Aortic smooth muscle cell (primary cell): ENCODE measurements around the gene ZNF564. TPM values are rescaled to one million over a fixed set of nuclear protein-coding genes. Genes with fewer than 3 reads are reported as not detected.

Experiments used
- total RNA-seq: library from RNA; depleted of rRNA; stranded (reverse); fragments of >200 nt; gene quantifications from 2 replicates; pipeline ENCODE4 v1.2.3, GENCODE V29; 2014

ZNF564 gene
- total RNA-seq: 7.9 and 9.3 TPM in 2 replicates

DNA sequence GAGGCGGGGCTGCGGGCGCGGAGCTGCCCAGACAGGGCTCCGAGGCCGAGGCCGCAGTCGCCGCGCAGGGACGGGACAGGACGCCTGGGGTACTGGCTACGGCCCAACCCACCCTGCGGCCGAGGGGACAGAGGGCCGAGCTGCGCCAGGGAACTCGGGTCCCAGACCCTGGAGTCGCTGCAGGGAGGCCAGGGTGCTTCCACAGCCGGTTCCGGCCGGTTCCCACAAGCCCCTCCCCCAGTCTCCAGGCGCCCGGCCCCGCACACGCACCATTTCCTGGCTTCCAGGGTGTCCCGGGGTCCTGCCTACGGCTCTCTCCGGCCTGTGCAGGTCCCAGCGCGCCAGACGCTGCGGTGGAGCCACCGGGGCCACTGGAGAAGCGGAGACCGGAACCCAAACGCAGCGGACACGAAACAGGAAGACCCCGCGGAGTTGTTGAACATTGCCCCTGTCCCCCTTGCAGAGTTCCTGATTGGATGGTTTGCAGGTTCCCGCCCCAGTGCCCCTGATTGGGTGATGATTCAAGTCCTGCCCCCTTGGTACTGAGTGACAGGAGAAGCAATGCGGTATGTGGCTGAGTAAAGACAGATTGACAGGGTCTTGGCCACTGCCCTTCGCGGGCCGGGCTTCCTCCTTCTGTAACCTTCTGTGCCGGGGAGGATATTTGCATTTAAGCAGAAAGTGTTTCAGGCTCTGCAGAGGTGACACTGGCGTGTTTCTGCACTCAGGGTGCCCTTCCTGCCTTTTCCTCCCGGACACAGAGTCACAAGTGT lies at the start of gene ZNF564:
Gene ZNF564 (minus strand): TSS at position 423 of the 773 bp plus-strand sequence. CDS start 150 bp downstream, at position 273.

DNA sequence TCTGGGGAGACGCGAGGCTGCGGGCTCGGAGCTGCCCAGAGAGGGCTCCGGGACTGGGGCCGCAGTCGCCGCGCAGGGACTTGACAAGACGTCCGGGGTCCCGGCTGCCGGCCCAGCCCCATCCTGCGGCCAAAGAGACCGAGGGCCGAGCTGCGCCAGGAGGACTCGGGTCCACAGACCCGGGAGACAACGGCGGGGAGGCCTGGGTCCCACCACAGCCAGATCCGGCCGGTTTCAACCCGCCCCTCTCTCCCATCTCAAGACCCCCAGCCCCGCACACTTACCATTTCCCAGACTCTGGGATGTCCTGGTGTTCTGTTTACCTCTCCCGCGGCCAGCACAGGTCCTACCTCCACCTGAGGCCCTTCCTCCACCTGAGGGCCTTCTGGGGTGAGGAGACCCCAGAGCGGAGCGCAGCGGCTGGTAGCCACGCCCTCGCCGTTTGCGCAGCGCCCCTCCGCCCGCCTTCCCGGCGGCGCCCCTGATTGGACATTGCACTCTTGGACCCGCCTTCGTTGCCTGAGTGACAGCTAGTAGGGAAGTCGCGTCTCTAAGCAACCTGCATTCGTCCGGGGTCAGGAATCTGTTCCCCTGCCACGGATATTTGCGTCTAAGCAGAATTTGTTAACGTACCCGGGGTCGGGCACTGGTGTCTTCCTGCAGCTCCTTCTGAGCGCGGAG lies 66.8 kb downstream of the ZNF564 start, which contains the start of gene ZNF709:
Gene ZNF709 (minus strand): TSS at position 446 of the 681 bp plus-strand sequence. CDS start 159 bp downstream, at position 287.

Other genes starting within 250 kb of the ZNF564 start
- gene ZNF563, start 217.8 kb downstream of the ZNF564 start, total RNA-seq: 4.1 and 4.6 TPM in 2 replicates
- 6.5 and 10.5 TPM in 2 replicates for gene ZNF442, start 185.8 kb downstream of the ZNF564 start, total RNA-seq
- 2.5 and 4.0 TPM in 2 replicates for gene ZNF799, start 150.2 kb downstream of the ZNF564 start, total RNA-seq
- gene ZNF443, start 110.5 kb downstream of the ZNF564 start, total RNA-seq: 1.8 and 2.5 TPM in 2 replicates
- 2.5 and 2.6 TPM in 2 replicates for gene ZNF709, start 66.7 kb downstream of the ZNF564 start, total RNA-seq
- gene ZNF490, start 59.3 kb upstream of the ZNF564 start, total RNA-seq: 5.3 and 7.5 TPM in 2 replicates
- gene ZNF791, start 59.4 kb upstream of the ZNF564 start, total RNA-seq: 14.7 and 17.7 TPM in 2 replicates
- gene MAN2B1, start 115.3 kb upstream of the ZNF564 start, total RNA-seq: 26.0 and 31.8 TPM in 2 replicates
- gene WDR83, start 115.3 kb upstream of the ZNF564 start, total RNA-seq: 8.5 and 11.5 TPM in 2 replicates
- gene DHPS, start 130.4 kb upstream of the ZNF564 start, total RNA-seq: 47.2 and 63.5 TPM in 2 replicates
- gene GNG14, start 136.5 kb upstream of the ZNF564 start, total RNA-seq: not detected in 2 replicates
- gene FBXW9, start 145.1 kb upstream of the ZNF564 start, total RNA-seq: 3.6 and 3.8 TPM in 2 replicates
- 27.7 and 34.1 TPM in 2 replicates for gene TNPO2, start 172.4 kb upstream of the ZNF564 start, total RNA-seq
- gene TRIR, start 183.2 kb upstream of the ZNF564 start, total RNA-seq: 135 and 166 TPM in 2 replicates
- 100 and 112 TPM in 2 replicates for gene GET3, start 186.0 kb upstream of the ZNF564 start, total RNA-seq
- not detected in 2 replicates for gene BEST2, start 200.3 kb upstream of the ZNF564 start, total RNA-seq
- 16.9 and 18.3 TPM in 2 replicates for gene HOOK2, start 224.1 kb upstream of the ZNF564 start, total RNA-seq
- 76.1 and 137 TPM in 2 replicates for gene JUNB, start 240.0 kb upstream of the ZNF564 start, total RNA-seq